Tibial nerve (tissue), 4 donors: ENCODE measurements around the gene OPN3.

Experiments
- CTCF ChIP-seq, 5 experiments: fragments of 200-600 bp in 3 of 5; fragments of 450-650 bp in 2 of 5; sonication (generic) in 3 of 5; IDR thresholded peaks; one replicate each; pipeline ENCODE4 v1.5.1; 2016 to 2019; ENCODE audit warnings: antibody characterized with exemption in 5 of 5, mild to moderate bottlenecking in 3 of 5, moderate library complexity in 2 of 5
- EP300 ChIP-seq, 2 donors: sonication (generic); formaldehyde crosslinking; IDR thresholded peaks; one replicate each; pipeline ENCODE4 v1.6.1; 2017; ENCODE audit warnings: antibody characterized with exemption in 2 of 2, mild to moderate bottlenecking in 1 of 2
- POLR2A ChIP-seq, 2 donors: fragments of 450-650 bp; IDR thresholded peaks; one replicate each; pipeline ENCODE4 v1.6.1; 2017; ENCODE audit warnings: antibody characterized with exemption in 2 of 2, mild to moderate bottlenecking in 2 of 2, moderate library complexity in 2 of 2

GRCh38 chr1:241569848-241570247 lies 70.3 kb downstream of the OPN3 start:
- TF ChIP-seq CTCF (IDR thresholded peaks at IDR 0.05) (no peak), POLR2A (IDR thresholded peaks at IDR 0.05) (no peak), EP300 (IDR thresholded peaks at IDR 0.05) (no peak)
